Measurements from ENCODE around the gene PPIP5K1.

DNA sequence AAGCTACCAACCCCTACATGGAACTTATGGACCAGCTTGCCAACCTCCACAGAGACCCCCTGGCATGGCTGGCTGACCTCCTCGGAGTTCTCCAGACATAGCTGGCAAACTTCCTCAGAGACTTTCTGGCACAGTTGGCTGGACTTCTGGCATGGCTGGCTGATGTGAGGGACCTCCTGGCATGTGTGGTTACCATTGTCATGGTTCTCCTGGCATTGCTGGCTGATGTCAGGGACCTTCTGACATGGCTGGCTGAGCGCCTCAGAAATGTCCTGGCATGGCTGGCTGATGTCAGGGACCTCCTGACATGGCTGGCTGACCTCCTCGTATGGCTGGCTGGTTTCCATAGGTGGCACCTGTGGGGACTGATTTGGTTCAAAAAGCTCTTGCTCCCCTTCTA lies 55.1 kb downstream of the PPIP5K1 start:
- TF ChIP-seq POLR2AphosphoS5 (IDR thresholded peaks at IDR 0.05; ENCODE audit: low read depth, low read length) (no peak), SIN3A (IDR thresholded peaks at IDR 0.05; ENCODE audit: borderline replicate concordance, insufficient read depth, low read length) (no peak)

All from PFSK-1 (cell line).